Astrocyte of the spinal cord (primary cell): ENCODE data around the gene IL2.

Source experiments
- DNase-seq: peaks from one replicate; pipeline ENCODE4 v3.0.0; 2011; ENCODE audit warnings: low read depth, low spot score
- H3K4me3 ChIP-seq: 2 replicates; pipeline ENCODE4 v1.5.1; 2011; ENCODE audit warnings: low read depth, mild to moderate bottlenecking, low read length, moderate library complexity
- CTCF ChIP-seq: IDR thresholded peaks from 2 replicates; pipeline ENCODE4 v1.5.1; 2012; ENCODE audit warnings: low read depth, mild to moderate bottlenecking, low read length, inconsistent platforms
- in situ Hi-C: cut with HindIII; loops from 2 replicates; pipeline ENCODE4 v1.10.0; 2017; ENCODE audit warnings: low sequenced_read_pairs

Gene IL2

GRCh38 chr4:122480655-122481487 is 24.3 kb upstream of the IL2 start:
- in situ Hi-C loops = no loop called here
- TF ChIP-seq CTCF = no peak
- H3K4me3 ChIP-seq = no peak overlapping the region
- no peak for DNase-seq

GRCh38 chr4:122479935-122480416 is 23.5 kb upstream of the IL2 start:
- peak; percentile 32 for DNase-seq
- in situ Hi-C loops = no loop called here
- TF ChIP-seq CTCF = no peak
- H3K4me3 ChIP-seq = no peak overlapping the region

- no peak for TF ChIP-seq CTCF
Observed at GRCh38 chr4:122476745-122477144, 20.2 kb upstream of the IL2 start.

GRCh38 chr4:122476126-122476525 is 19.6 kb upstream of the IL2 start:
- no peak for DNase-seq
- no peak overlapping the region for H3K4me3 ChIP-seq
- TF ChIP-seq CTCF = no peak
- in situ Hi-C loops = no loop called here

More at GRCh38 chr4:122476745-122477144, 20.2 kb upstream of the IL2 start:
- no peak overlapping the region for H3K4me3 ChIP-seq
- no peak for DNase-seq
- in situ Hi-C loops = no loop called here

GRCh38 chr4:122475233-122475632 is 18.7 kb upstream of the IL2 start:
- no peak overlapping the region for H3K4me3 ChIP-seq
- no peak for TF ChIP-seq CTCF
- in situ Hi-C loops = no loop called here
- no peak for DNase-seq

- no peak for TF ChIP-seq CTCF
- H3K4me3 ChIP-seq = no peak overlapping the region
- in situ Hi-C loops = no loop called here
- DNase-seq = no peak
Observed at GRCh38 chr4:122469457-122469856, 12.9 kb upstream of the IL2 start.
